OCI-LY1 (cell line): ENCODE measurements around the gene C12orf60.
A peak's percentile ranks its signal among the peaks of the same experiment; 100 is the strongest.

Source experiments
- H2AFZ ChIP-seq: fragments of 200-600 bp; sonication (generic), shearing (Covaris generic); 2 replicates; pipeline ENCODE4 v1.6.0; 2014; ENCODE audit warnings: antibody characterized with exemption, mild to moderate bottlenecking, low read length
- H3F3A ChIP-seq: fragments of 200-600 bp; sonication (generic), shearing (Covaris generic); 2 replicates; pipeline ENCODE4 v1.6.0; 2014; ENCODE audit warnings: mild to moderate bottlenecking, antibody characterized with exemption, low read length, moderate library complexity; ENCODE audit not compliant: insufficient read depth
- H3K27ac ChIP-seq: fragments of 200-600 bp; sonication (generic); 2 replicates; pipeline ENCODE4 v1.5.1; 2014; ENCODE audit warnings: low read length, mixed run types, mild to moderate bottlenecking, low read depth; ENCODE audit not compliant: poor library complexity, severe bottlenecking
- H3K27me3 ChIP-seq: fragments of 200-600 bp; sonication (generic); 2 replicates; pipeline ENCODE4 v1.6.0; 2014; ENCODE audit warnings: antibody characterized with exemption, mild to moderate bottlenecking, low read length, moderate library complexity; ENCODE audit not compliant: insufficient read depth
- H3K36me3 ChIP-seq: fragments of 200-600 bp; sonication (generic); 2 replicates; pipeline ENCODE4 v1.6.1; 2014; ENCODE audit warnings: mild to moderate bottlenecking, antibody characterized with exemption, low read length, moderate library complexity, mixed read lengths; ENCODE audit not compliant: insufficient read depth
- H3K4me1 ChIP-seq: fragments of 200-600 bp; sonication (generic); 2 replicates; pipeline ENCODE4 v1.5.1; 2014; ENCODE audit warnings: mild to moderate bottlenecking, low read length, moderate library complexity; ENCODE audit not compliant: insufficient read depth, severe bottlenecking
- H3K4me2 ChIP-seq: fragments of 200-600 bp; sonication (generic), shearing (Covaris generic); 2 replicates; pipeline ENCODE4 v1.6.1; 2014; ENCODE audit warnings: low read length
- H3K4me3 ChIP-seq: fragments of 200-600 bp; sonication (generic); 2 replicates; pipeline ENCODE4 v1.5.1; 2014; ENCODE audit warnings: low read length, low read depth, mild to moderate bottlenecking, mixed read lengths; ENCODE audit not compliant: poor library complexity, severe bottlenecking
- H3K79me2 ChIP-seq: fragments of 200-600 bp; shearing (Covaris generic); 2 replicates; pipeline ENCODE4 v1.6.1; 2016; ENCODE audit warnings: mixed run types, low read length, mixed read lengths; ENCODE audit not compliant: insufficient read depth
- H3K9ac ChIP-seq: fragments of 200-600 bp; sonication (generic), shearing (Covaris generic); 2 replicates; pipeline ENCODE4 v1.6.1; 2014; ENCODE audit warnings: mild to moderate bottlenecking, low read length, mixed read lengths
- H3K9me2 ChIP-seq: fragments of 200-600 bp; sonication (generic), shearing (Covaris generic); 2 replicates; pipeline ENCODE4 v1.6.1; 2014; ENCODE audit warnings: low read depth, mild to moderate bottlenecking, low read length, mixed read lengths
- H3K9me3 ChIP-seq: fragments of 200-600 bp; shearing (Covaris generic); 2 replicates; pipeline ENCODE4 v1.6.1; 2014; ENCODE audit warnings: low read length, mixed read lengths
- H4K20me1 ChIP-seq: fragments of 200-600 bp; sonication (generic), shearing (Covaris generic); 2 replicates; pipeline ENCODE4 v1.6.0; 2016; ENCODE audit warnings: mild to moderate bottlenecking, low read length; ENCODE audit not compliant: insufficient read depth
- EZH2 ChIP-seq: fragments of 200-600 bp; sonication (generic), shearing (Covaris generic); IDR thresholded peaks from 2 replicates; pipeline ENCODE4 v1.8.0; 2017; ENCODE audit warnings: borderline replicate concordance, mixed run types, mild to moderate bottlenecking, antibody characterized with exemption, low read length, moderate library complexity, mixed read lengths
- TF ChIP-seq, protein P1 (sequence below): fragments of 200-600 bp; sonication (generic), shearing (Covaris generic); IDR thresholded peaks from 2 replicates; pipeline ENCODE4 v1.5.1; 2017; ENCODE audit warnings: mild to moderate bottlenecking, antibody characterized with exemption, low read length, moderate library complexity, mixed read lengths

The C12orf60 gene

DNA sequence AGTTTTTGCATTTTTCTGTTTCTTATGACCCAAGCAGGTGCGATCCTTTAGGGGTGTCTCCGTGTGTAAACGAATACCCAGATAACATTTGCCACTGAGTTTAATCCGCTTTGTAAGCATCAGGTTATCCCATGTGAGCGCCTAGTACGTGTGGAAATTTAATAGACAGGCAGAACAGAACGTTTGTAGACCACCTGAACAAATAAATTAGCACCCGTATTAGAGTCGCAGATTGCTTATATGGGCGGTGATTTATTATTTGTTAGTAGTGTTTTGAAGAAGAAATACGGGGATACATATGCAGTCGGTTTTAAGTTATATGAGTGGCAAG, 325 bp downstream of the C12orf60 start:
- peaks cover 32% of the 10 kb centered on the region for H3K4me1 ChIP-seq
- TF ChIP-seq EZH2, result no peak
- TF ChIP-seq, protein P1, sequence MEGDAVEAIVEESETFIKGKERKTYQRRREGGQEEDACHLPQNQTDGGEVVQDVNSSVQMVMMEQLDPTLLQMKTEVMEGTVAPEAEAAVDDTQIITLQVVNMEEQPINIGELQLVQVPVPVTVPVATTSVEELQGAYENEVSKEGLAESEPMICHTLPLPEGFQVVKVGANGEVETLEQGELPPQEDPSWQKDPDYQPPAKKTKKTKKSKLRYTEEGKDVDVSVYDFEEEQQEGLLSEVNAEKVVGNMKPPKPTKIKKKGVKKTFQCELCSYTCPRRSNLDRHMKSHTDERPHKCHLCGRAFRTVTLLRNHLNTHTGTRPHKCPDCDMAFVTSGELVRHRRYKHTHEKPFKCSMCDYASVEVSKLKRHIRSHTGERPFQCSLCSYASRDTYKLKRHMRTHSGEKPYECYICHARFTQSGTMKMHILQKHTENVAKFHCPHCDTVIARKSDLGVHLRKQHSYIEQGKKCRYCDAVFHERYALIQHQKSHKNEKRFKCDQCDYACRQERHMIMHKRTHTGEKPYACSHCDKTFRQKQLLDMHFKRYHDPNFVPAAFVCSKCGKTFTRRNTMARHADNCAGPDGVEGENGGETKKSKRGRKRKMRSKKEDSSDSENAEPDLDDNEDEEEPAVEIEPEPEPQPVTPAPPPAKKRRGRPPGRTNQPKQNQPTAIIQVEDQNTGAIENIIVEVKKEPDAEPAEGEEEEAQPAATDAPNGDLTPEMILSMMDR, result no peak
- H3K27ac ChIP-seq, result peak overlapping the region; percentile 54
- H3K36me3 ChIP-seq, result peaks cover 18% of the 10 kb centered on the region
- peak overlapping the region; percentile 78 for H3K9ac ChIP-seq
- peak overlapping the region; percentile 36 for H2AFZ ChIP-seq
- no peaks in the 10 kb centered on the region for H3F3A ChIP-seq
- H4K20me1 ChIP-seq, result no peaks in the 10 kb centered on the region
- H3K4me3 ChIP-seq, result peak overlapping the region; percentile 76
- no peaks in the 10 kb centered on the region for H3K27me3 ChIP-seq
- no peaks in the 10 kb centered on the region for H3K9me2 ChIP-seq
- H3K79me2 ChIP-seq, result peaks cover 46% of the 10 kb centered on the region
- H3K9me3 ChIP-seq, result no peaks in the 10 kb centered on the region
- peak overlapping the region; percentile 91 for H3K4me2 ChIP-seq

DNA sequence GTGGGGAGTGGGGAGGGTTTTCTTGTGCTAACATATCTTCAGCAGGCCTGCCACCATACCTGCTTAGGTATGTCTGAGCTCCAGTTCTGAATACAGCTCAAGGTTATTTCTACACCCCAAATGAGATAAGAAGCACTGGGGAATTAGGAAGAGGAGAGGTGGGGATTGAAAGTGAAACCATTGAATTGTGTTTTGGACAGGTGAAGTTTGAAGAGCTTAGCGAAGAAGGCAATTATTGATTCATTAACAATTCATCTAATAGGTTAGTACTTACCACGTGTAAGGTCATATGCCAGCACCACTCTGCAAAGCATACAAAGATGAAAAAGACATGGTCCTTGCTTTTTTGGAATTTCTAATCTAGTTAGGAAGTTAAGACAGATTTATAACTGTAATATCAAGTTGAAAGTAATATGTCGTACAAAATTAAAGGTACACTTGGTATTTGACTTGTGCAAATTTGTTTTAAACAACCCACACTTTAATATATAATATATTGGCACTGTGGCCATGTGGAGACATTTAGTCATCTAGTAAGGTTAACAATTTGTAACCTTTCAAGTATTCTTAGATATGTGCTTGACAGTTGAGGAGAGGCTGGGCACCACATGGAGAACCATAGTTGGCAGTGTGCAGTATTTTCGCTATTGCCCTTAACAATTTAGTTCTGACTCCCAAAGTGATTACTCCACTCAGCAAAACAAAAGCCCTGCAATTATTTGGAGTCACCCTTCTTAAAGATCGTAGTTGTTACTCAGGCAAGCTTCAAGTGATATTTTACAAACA, 6.9 kb downstream of the C12orf60 start:
- TF ChIP-seq, protein P1, result no peak
- TF ChIP-seq EZH2, result no peak
- H4K20me1 ChIP-seq, result no peaks in the 10 kb centered on the region
- no peak overlapping the region for H3K9ac ChIP-seq
- H2AFZ ChIP-seq, result no peak overlapping the region
- H3K27me3 ChIP-seq, result no peaks in the 10 kb centered on the region
- no peak overlapping the region for H3K4me3 ChIP-seq
- no peak overlapping the region for H3K27ac ChIP-seq
- H3K9me3 ChIP-seq, result no peaks in the 10 kb centered on the region
- H3K79me2 ChIP-seq, result no peaks in the 10 kb centered on the region
- H3K9me2 ChIP-seq, result no peaks in the 10 kb centered on the region
- H3K4me2 ChIP-seq, result no peak overlapping the region
- H3K4me1 ChIP-seq, result peaks cover 12% of the 10 kb centered on the region
- H3K36me3 ChIP-seq, result no peaks in the 10 kb centered on the region
- H3F3A ChIP-seq, result no peaks in the 10 kb centered on the region

DNA sequence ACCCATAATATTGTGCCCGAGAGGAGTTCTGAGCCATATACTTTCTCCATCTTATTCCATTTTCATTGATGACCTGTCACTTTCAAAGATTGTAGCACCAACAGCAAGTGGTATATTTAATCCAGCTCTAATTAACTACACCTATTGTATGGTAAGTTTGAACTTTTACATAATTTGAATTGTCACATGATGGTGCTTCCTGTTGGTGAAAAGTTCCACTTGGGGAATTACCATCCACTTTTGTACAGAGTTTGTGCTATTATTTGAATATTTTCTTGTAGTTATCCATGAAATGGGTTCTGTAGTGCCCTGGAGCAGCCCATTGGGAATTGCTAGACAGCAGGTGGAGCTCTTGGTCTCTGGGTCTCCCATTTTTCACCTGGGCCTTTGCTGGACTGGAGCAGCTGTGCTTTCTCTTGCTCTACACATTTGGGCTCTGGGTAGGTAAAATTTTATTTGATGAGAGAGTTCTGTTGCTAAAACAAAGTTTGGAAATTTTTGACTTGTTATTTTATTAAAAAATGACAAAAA, 7.5 kb downstream of the C12orf60 start:
- H3K36me3 ChIP-seq, result no peaks in the 10 kb centered on the region
- H4K20me1 ChIP-seq, result no peaks in the 10 kb centered on the region
- no peak overlapping the region for H3K4me3 ChIP-seq
- no peak overlapping the region for H3K4me2 ChIP-seq
- H3K4me1 ChIP-seq, result peaks cover 7% of the 10 kb centered on the region
- H3K27me3 ChIP-seq, result no peaks in the 10 kb centered on the region
- no peaks in the 10 kb centered on the region for H3K79me2 ChIP-seq
- no peaks in the 10 kb centered on the region for H3K9me3 ChIP-seq
- H3K9ac ChIP-seq, result no peak overlapping the region
- TF ChIP-seq, protein P1, result peak; percentile 24; the same call in 1 of the 2 replicates
- no peak for TF ChIP-seq EZH2
- H3K9me2 ChIP-seq, result no peaks in the 10 kb centered on the region
- no peaks in the 10 kb centered on the region for H3F3A ChIP-seq
- H3K27ac ChIP-seq, result no peak overlapping the region
- no peak overlapping the region for H2AFZ ChIP-seq
